Activated naive CD8-positive, alpha-beta T cell treated with anti-CD3 and anti-CD28 coated beads, Interleukin-2, amount 50 U/mL, for 24 hours (primary cell): Measurements from ENCODE around the gene PEX1.
"Not testable (repeated sequence)": the region's sequence is repeated elsewhere in the genome, so short reads cannot be mapped to it uniquely, and the experiment has no call there.

Experiments used
- ATAC-seq: fragments of 150-1000 bp; cut with Tn5 transposase; one replicate; pipeline ENCODE4 v1.10.0; 2021
- DNase-seq: peaks from one replicate; pipeline ENCODE4 v3.0.0; 2021
- H3K27ac Mint-ChIP-seq: one replicate; pipeline ENCODE4 v1.8.0; 2021; ENCODE audit warnings: mild to moderate bottlenecking, mixed read lengths
- H3K27me3 Mint-ChIP-seq: one replicate; pipeline ENCODE4 v1.8.0; 2021; ENCODE audit warnings: mixed read lengths
- H3K36me3 Mint-ChIP-seq: one replicate; pipeline ENCODE4 v1.8.0; 2021; ENCODE audit warnings: low read depth, mixed read lengths
- H3K4me1 Mint-ChIP-seq: one replicate; pipeline ENCODE4 v1.8.0; 2021; ENCODE audit warnings: mixed read lengths
- H3K4me3 Mint-ChIP-seq: one replicate; pipeline ENCODE4 v1.8.0; 2021; ENCODE audit warnings: mild to moderate bottlenecking, moderate library complexity, mixed read lengths
- H3K9me3 Mint-ChIP-seq: one replicate; pipeline ENCODE4 v1.8.0; 2021; ENCODE audit warnings: mixed read lengths

Gene PEX1

DNA sequence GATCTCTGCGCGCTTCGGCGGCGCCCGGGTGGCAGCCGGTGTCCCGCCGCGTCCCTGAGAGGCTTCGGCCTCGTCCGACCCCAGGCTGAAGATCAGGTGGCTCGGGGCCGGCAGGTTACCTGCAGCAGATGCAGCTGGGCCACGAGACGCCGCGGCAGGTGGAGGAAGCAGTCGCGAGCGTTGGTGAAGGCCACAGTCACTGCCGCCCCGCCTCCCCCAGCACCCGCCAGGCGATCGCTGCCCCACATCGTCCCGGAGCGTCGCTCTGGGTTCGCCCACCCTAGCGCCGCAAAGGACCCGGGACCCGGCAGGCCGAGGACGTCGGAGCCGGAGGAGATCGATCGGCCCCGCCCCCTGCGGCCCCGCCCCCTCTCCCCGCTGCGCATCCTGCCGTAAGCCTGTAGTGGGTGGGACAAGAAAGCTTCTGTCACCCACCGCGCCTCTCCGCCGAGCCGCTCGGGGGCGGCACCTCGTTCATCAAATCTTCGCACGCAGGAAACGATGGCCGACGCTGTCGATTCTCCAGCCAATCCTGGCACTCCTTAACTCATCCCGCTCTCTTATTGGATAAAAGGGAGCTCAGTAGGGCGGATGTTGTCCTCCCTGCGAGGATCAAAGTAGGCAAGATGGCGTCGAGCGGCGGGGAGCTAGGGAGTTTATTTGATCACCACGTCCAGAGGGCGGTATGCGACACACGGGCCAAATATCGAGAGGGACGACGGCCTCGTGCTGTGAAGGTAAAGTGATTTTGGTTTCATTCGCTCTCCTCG is at the start of gene PEX1, which contains the start of gene RBM48:
TSS of gene PEX1 (minus strand) at position 333 of the 770 bp plus-strand sequence. CDS start at position 248, 85 bp downstream.
TSS of gene RBM48 (plus strand) at position 608 of the 770 bp plus-strand sequence. CDS start at position 627, 19 bp downstream.
- H3K4me1 Mint-ChIP-seq, result peaks cover 33% of the 10 kb centered on the region
- no peaks in the 10 kb centered on the region for H3K9me3 Mint-ChIP-seq
- peak within 1 kb of the TSS; percentile 98 for H3K27ac Mint-ChIP-seq
- ATAC-seq (peak; percentile 96), DNase-seq (peak; percentile 92)
- peak within 1 kb of the TSS; percentile 91 for H3K4me3 Mint-ChIP-seq
- H3K27me3 Mint-ChIP-seq, result peaks cover 2% of the 10 kb centered on the region
- peaks cover 10% of the 10 kb centered on the region for H3K36me3 Mint-ChIP-seq

GRCh38 chr7:92576296-92576695 is 48.0 kb upstream of the PEX1 start:
- Mint-ChIP-seq H3K36me3 (peaks cover 57% of the 10 kb centered on the region), H3K27me3 (no peaks in the 10 kb centered on the region), H3K27ac (no peak overlapping the region), H3K9me3 (no peaks in the 10 kb centered on the region), H3K4me1 (peaks cover 3% of the 10 kb centered on the region), H3K4me3 (no peak overlapping the region)
- no peak for ATAC-seq
- no peak for DNase-seq

DNA sequence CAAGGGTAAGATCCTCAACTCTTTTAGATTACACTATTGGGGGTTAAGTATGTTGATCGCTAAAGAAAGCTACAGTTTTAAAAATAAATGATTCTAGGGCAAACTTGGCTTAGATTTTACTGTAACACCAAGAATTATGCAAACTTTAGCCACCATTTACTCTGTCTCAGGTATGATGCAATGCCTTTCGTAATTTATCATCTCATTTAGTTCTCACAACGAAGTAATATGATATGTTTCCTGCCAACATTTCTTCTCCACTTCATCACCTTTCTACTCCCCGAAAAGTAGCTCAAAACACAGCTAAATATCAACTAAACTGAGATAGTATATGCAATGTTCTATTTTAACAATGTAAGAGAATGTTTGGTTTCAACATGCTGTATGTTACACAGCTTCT is 40.8 kb upstream of the PEX1 start:
- Mint-ChIP-seq H3K4me3 (no peak overlapping the region), H3K9me3 (no peaks in the 10 kb centered on the region), H3K27ac (no peak overlapping the region), H3K4me1 (peaks cover 3% of the 10 kb centered on the region), H3K36me3 (peaks cover 41% of the 10 kb centered on the region), H3K27me3 (no peaks in the 10 kb centered on the region)
- ATAC-seq (no peak), DNase-seq (no peak)

DNA sequence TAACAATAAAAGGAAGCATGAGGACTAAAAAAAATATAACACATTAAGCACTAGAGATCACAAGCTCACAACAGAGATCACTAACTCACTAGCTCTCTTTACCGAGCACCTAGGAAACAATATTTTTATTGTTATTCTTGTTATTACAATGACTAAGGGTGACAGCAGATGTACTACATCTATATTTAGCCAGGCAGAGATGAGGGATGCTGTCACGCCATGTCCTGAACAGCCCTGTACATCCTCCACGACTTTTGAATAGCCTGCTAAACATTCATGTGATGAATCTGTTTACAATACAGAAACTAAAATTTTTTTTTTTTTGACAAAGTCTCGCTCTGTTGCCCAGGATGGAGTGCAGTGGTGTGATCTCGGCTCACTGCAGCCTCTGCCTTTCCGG is 39.1 kb upstream of the PEX1 start:
- H3K4me3 Mint-ChIP-seq, result no peak overlapping the region
- no peaks in the 10 kb centered on the region for H3K27me3 Mint-ChIP-seq
- H3K27ac Mint-ChIP-seq, result no peak overlapping the region
- H3K36me3 Mint-ChIP-seq, result peaks cover 47% of the 10 kb centered on the region
- DNase-seq (no peak), ATAC-seq (no peak)
- no peaks in the 10 kb centered on the region for H3K9me3 Mint-ChIP-seq
- H3K4me1 Mint-ChIP-seq, result peaks cover 2% of the 10 kb centered on the region

- peaks cover 36% of the 10 kb centered on the region for H3K36me3 Mint-ChIP-seq
- H3K9me3 Mint-ChIP-seq, result no peaks in the 10 kb centered on the region
- H3K27me3 Mint-ChIP-seq, result no peaks in the 10 kb centered on the region
- no peak overlapping the region for H3K4me3 Mint-ChIP-seq
- no peaks in the 10 kb centered on the region for H3K4me1 Mint-ChIP-seq
- no peak overlapping the region for H3K27ac Mint-ChIP-seq
- DNase-seq, result no peak
- no peak for ATAC-seq
Observed at GRCh38 chr7:92563345-92563744, 35.0 kb upstream of the PEX1 start.

DNA sequence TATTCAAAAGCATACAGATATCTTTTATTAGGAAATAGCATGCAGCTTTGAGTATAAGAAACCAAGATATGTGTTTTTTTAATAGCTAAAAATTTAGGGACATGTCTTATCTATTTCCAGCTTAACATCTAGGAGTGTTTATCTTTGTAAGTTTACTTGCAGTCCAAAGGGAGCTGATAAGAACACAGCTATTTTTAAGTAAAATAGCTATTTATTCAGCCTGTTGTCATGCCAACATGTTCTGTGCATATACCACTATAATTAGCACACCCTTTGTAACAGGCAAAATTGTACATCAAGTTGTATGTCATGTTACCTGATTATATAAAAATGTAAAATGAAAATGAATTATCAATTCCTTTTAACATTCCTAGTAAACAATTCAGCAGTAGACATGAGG is 32.3 kb upstream of the PEX1 start:
- no peak overlapping the region for H3K27ac Mint-ChIP-seq
- H3K4me1 Mint-ChIP-seq, result no peaks in the 10 kb centered on the region
- no peaks in the 10 kb centered on the region for H3K9me3 Mint-ChIP-seq
- DNase-seq, result no peak
- no peak for ATAC-seq
- H3K27me3 Mint-ChIP-seq, result no peaks in the 10 kb centered on the region
- H3K4me3 Mint-ChIP-seq, result no peak overlapping the region
- peaks cover 24% of the 10 kb centered on the region for H3K36me3 Mint-ChIP-seq

GRCh38 chr7:92557808-92558362 is 29.6 kb upstream of the PEX1 start:
- ATAC-seq (no peak), DNase-seq (no peak)
- no peak overlapping the region for H3K4me3 Mint-ChIP-seq
- H3K27ac Mint-ChIP-seq, result no peak overlapping the region
- H3K4me1 Mint-ChIP-seq, result no peaks in the 10 kb centered on the region
- no peaks in the 10 kb centered on the region for H3K9me3 Mint-ChIP-seq
- H3K27me3 Mint-ChIP-seq, result no peaks in the 10 kb centered on the region
- H3K36me3 Mint-ChIP-seq, result peaks cover 11% of the 10 kb centered on the region

GRCh38 chr7:92557249-92557648 is 28.9 kb upstream of the PEX1 start:
- Mint-ChIP-seq H3K27me3 (no peaks in the 10 kb centered on the region), H3K4me3 (no peak overlapping the region), H3K4me1 (no peaks in the 10 kb centered on the region), H3K27ac (no peak overlapping the region), H3K36me3 (peaks cover 10% of the 10 kb centered on the region), H3K9me3 (no peaks in the 10 kb centered on the region)
- DNase-seq (no peak), ATAC-seq (no peak)

DNA sequence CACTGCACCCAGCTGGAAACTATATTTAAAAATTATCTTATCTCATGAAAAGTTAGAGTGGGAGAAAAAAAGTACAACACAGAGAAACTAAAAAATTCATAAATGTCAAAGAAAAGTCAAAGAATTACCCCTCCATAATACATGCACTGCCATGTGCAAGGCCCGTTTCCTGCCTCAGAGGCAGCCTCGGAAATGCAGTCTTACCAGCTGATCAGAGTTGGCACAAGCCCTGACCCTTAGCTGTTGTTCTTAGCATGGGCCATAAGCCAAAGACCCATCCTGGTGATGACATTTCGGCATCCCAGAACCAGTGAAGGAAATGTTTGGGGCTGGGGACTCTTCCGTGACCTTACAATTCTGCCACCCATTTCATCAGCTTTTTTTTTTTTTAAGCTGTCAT is 21.9 kb upstream of the PEX1 start:
- Mint-ChIP-seq H3K36me3 (no peaks in the 10 kb centered on the region), H3K4me1 (no peaks in the 10 kb centered on the region), H3K27me3 (no peaks in the 10 kb centered on the region), H3K27ac (no peak overlapping the region), H3K4me3 (no peak overlapping the region), H3K9me3 (no peaks in the 10 kb centered on the region)
- no peak for DNase-seq
- ATAC-seq, result no peak

- H3K4me3 Mint-ChIP-seq, result no peak overlapping the region
- DNase-seq (no peak), ATAC-seq (peak; percentile 24)
- no peaks in the 10 kb centered on the region for H3K36me3 Mint-ChIP-seq
- no peaks in the 10 kb centered on the region for H3K27me3 Mint-ChIP-seq
- no peaks in the 10 kb centered on the region for H3K9me3 Mint-ChIP-seq
- H3K4me1 Mint-ChIP-seq, result no peaks in the 10 kb centered on the region
- H3K27ac Mint-ChIP-seq, result no peak overlapping the region
Observed at GRCh38 chr7:92547579-92547978, 19.3 kb upstream of the PEX1 start.

- ATAC-seq (no peak), DNase-seq (no peak)
- no peaks in the 10 kb centered on the region for H3K27me3 Mint-ChIP-seq
- no peak overlapping the region for H3K4me3 Mint-ChIP-seq
- no peaks in the 10 kb centered on the region for H3K9me3 Mint-ChIP-seq
- no peak overlapping the region for H3K27ac Mint-ChIP-seq
- no peaks in the 10 kb centered on the region for H3K36me3 Mint-ChIP-seq
- no peaks in the 10 kb centered on the region for H3K4me1 Mint-ChIP-seq
Observed at GRCh38 chr7:92546856-92547497, 18.7 kb upstream of the PEX1 start.

GRCh38 chr7:92545116-92545515 is 16.8 kb upstream of the PEX1 start:
- H3K27ac Mint-ChIP-seq, H3K27me3 Mint-ChIP-seq, H3K4me1 Mint-ChIP-seq, H3K36me3 Mint-ChIP-seq, ATAC-seq, H3K9me3 Mint-ChIP-seq, DNase-seq, H3K4me3 Mint-ChIP-seq: not testable (repeated sequence)

DNA sequence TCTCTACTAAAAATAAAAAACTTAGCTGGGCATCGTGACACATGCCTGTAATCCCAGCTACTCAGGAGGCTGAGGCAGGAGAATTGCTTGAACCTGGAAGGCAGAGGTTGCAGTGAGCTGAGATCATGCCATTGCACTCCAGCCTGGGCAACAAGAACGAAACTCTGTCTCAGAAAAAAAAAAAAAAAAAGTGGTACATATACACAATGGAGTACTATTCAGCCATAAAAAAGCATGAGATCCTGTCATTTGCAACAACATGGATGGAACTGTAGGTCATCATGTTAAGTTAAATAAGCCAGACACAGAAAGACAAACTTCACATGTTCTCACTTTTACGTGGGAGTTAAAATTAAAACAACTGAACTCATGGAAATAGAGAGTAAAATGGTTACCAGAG is 15.2 kb upstream of the PEX1 start:
- H3K9me3 Mint-ChIP-seq, H3K4me1 Mint-ChIP-seq, H3K36me3 Mint-ChIP-seq, DNase-seq, H3K27ac Mint-ChIP-seq, H3K4me3 Mint-ChIP-seq, H3K27me3 Mint-ChIP-seq, ATAC-seq: not testable (repeated sequence)

DNA sequence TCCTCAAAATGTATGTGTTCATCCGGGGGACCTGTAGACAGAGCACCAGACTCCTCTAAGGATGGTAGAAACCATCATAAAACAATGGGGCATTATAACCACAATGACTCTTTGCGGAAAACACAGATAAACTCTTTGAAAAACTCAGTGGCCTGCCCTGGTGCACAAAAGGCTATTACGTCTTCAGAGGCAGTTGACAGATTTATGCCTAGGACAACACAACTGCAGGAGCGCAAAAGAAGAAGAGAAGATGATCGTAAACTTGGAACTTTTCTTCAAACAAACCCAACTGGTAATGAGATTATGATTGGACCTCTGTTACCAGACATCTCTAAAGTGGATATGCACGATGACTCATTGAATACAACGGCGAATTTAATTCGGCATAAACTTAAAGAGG is 6.3 kb upstream of the PEX1 start:
- Mint-ChIP-seq H3K36me3 (peaks cover 25% of the 10 kb centered on the region), H3K4me3 (no peak overlapping the region), H3K9me3 (no peaks in the 10 kb centered on the region), H3K27ac (peak overlapping the region; percentile 3), H3K4me1 (peaks cover 20% of the 10 kb centered on the region), H3K27me3 (no peaks in the 10 kb centered on the region)
- DNase-seq (no peak), ATAC-seq (no peak)

DNA sequence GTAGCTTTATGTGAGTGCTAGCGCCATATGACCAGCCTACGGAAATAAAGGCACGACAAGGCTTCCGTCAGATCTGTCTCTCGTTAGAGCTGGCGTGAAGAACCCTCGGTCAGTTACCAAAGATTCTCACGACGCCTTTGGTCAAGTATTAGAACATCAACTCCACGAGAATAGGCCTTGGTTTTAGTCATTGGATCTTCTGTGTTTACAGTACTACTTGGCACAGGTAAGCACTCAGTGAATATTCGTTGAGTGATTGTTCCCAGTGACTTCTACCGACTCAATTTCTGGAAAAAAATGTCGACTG is 591 bp upstream of the PEX1 start:
- no peak for DNase-seq
- Mint-ChIP-seq H3K9me3 (no peaks in the 10 kb centered on the region), H3K36me3 (peaks cover 15% of the 10 kb centered on the region), H3K4me1 (peaks cover 33% of the 10 kb centered on the region), H3K27ac (peak overlapping the region; percentile 98), H3K27me3 (peaks cover 2% of the 10 kb centered on the region), H3K4me3 (peak overlapping the region; percentile 91)
- no peak for ATAC-seq
